HG03064 (cell line): Measurements from ENCODE around the gene EML2.
A peak's percentile ranks its signal among the peaks of the same experiment; 100 is the strongest.

Source experiments
- ATAC-seq: cut with Tn5 transposase; IDR thresholded peaks from one replicate; pipeline ENCODE4 v1.9.1; 2021; ENCODE audit warnings: low read depth; ENCODE audit not compliant: unreplicated experiment

The EML2 gene

GRCh38 chr19:45590300-45591003, 48.7 kb downstream of the EML2 start:
- no peak for ATAC-seq

GRCh38 chr19:45589768-45590167, 49.4 kb downstream of the EML2 start:
- no peak for ATAC-seq

- ATAC-seq = no peak
Observed at GRCh38 chr19:45587873-45588272, 51.3 kb downstream of the EML2 start.

GRCh38 chr19:45585158-45585577, 54.0 kb downstream of the EML2 start:
- ATAC-seq = no peak

- peak; percentile 86 for ATAC-seq
Observed at GRCh38 chr19:45584332-45585157, 54.7 kb downstream of the EML2 start, which contains the start of gene OPA3. OPA3 (minus strand) TSS chr19:45584802; CDS start chr19:45584764, 38 bp downstream.

- no peak for ATAC-seq
Observed at GRCh38 chr19:45581576-45581975, 57.6 kb downstream of the EML2 start.

GRCh38 chr19:45578861-45579260, 60.3 kb downstream of the EML2 start:
- ATAC-seq = no peak

GRCh38 chr19:45577111-45577905, 61.9 kb downstream of the EML2 start:
- ATAC-seq = no peak

GRCh38 chr19:45576682-45577081, 62.5 kb downstream of the EML2 start:
- ATAC-seq = no peak

- ATAC-seq = no peak
Observed at GRCh38 chr19:45575216-45575615, 64.0 kb downstream of the EML2 start.

GRCh38 chr19:45574526-45574925, 64.7 kb downstream of the EML2 start:
- ATAC-seq = no peak

- ATAC-seq = no peak
Observed at GRCh38 chr19:45571457-45572220, 67.6 kb downstream of the EML2 start.

- no peak for ATAC-seq
Observed at GRCh38 chr19:45569619-45570421, 69.4 kb downstream of the EML2 start.

- no peak for ATAC-seq
Observed at GRCh38 chr19:45568732-45569131, 70.5 kb downstream of the EML2 start.

- ATAC-seq = no peak
Observed at GRCh38 chr19:45567609-45568008, 71.6 kb downstream of the EML2 start.

- no peak for ATAC-seq
Observed at GRCh38 chr19:45564131-45564780, 74.9 kb downstream of the EML2 start.

- no peak for ATAC-seq
Observed at GRCh38 chr19:45560686-45561085, 78.5 kb downstream of the EML2 start.

GRCh38 chr19:45560038-45560437, 79.2 kb downstream of the EML2 start:
- no peak for ATAC-seq
